HL-60/S4 (cell line): ENCODE data around the gene RIN3.

ENCODE experiments used
- in situ Hi-C: fragments of 300-500 bp; cut with MboI; formaldehyde crosslinking; loops from 2 replicates; pipeline ENCODE4 v1.14.3; 2022; ENCODE audit warnings: low sequenced_read_pairs

Gene RIN3, protein sequence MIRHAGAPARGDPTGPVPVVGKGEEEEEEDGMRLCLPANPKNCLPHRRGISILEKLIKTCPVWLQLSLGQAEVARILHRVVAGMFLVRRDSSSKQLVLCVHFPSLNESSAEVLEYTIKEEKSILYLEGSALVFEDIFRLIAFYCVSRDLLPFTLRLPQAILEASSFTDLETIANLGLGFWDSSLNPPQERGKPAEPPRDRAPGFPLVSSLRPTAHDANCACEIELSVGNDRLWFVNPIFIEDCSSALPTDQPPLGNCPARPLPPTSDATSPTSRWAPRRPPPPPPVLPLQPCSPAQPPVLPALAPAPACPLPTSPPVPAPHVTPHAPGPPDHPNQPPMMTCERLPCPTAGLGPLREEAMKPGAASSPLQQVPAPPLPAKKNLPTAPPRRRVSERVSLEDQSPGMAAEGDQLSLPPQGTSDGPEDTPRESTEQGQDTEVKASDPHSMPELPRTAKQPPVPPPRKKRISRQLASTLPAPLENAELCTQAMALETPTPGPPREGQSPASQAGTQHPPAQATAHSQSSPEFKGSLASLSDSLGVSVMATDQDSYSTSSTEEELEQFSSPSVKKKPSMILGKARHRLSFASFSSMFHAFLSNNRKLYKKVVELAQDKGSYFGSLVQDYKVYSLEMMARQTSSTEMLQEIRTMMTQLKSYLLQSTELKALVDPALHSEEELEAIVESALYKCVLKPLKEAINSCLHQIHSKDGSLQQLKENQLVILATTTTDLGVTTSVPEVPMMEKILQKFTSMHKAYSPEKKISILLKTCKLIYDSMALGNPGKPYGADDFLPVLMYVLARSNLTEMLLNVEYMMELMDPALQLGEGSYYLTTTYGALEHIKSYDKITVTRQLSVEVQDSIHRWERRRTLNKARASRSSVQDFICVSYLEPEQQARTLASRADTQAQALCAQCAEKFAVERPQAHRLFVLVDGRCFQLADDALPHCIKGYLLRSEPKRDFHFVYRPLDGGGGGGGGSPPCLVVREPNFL

DNA sequence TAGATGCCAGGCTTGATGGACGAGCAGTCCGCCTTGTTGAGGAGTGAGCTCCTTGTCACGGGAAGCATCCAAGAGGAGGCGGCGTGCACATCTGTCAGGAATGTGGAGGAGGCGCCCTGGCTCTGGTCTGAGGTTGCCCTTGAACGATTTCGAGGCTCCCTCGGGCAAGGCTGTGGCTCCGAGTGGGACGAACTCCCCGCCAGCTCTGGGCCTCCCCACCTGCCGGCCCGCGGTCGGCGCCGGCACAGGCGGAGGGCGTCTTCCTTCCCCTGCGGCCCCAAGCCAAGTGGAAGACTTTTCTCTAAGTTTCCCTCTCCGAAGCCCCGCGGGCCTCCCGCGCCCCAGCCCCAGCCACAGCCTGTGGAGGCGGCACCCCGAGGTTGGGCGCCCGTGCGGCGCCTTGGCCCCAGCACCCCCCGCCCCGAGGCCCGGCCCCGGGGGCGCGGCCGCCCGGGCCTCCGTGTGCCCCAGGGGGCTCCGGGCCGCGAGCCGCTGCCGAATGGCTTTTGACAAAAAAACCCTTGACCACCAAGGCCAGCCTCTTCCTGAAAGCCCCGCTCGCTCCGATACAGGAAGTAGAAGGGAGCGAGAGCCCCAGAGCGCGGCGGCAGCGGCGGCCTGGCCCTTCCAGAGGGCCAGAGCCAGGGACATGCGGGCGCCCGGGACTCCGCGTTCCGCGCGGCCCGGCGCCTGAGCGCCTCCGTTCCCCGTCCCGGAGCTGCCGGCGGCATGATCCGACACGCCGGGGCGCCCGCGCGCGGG lies at the start of gene RIN3:
Gene RIN3, plus strand, starts transcription at position 578 of the 762 bp plus-strand sequence. Its CDS starts 152 bp downstream, at position 730.
- in situ Hi-C loops, result no loop called here

DNA sequence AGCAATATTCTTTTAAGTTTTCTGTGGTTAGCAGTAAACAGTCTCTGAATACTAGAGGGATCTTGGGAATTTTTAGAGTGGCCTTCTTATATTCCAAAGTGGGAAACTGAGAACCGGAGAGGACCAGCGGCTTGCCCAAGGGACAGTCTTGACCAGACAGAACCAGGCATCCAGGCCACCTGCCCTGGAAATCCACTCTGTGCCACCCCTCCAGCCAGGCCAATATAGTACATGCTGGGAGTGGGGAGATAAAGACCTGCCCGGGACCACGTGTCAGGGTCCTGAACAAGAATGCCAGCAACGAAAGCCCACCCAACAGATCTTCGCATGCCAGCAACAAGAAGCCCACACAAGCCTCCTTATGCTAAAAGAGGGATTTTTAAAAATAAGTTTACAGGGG lies 49.4 kb upstream of the RIN3 start:
- in situ Hi-C loops, result no loop called here

DNA sequence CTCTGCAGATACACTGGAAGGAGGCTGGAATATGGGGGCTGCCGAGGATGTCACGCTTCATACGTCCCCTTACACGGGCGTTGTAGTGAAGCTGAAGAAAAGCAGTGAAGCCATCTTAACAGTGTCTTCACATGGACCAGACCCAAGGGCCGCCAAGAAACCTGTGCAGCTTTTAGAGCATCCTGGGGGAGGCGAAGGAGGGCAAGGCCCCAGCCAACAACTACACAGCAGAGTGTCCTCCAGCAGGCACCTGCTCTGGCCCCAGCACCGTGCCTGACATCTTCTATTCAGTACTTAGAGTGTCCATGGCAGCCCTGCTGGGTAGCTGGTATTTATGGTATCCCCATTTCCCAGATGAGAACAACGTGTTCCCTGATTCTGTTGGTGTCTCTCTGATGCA lies 48.9 kb upstream of the RIN3 start:
- in situ Hi-C loops, result no loop called here

DNA sequence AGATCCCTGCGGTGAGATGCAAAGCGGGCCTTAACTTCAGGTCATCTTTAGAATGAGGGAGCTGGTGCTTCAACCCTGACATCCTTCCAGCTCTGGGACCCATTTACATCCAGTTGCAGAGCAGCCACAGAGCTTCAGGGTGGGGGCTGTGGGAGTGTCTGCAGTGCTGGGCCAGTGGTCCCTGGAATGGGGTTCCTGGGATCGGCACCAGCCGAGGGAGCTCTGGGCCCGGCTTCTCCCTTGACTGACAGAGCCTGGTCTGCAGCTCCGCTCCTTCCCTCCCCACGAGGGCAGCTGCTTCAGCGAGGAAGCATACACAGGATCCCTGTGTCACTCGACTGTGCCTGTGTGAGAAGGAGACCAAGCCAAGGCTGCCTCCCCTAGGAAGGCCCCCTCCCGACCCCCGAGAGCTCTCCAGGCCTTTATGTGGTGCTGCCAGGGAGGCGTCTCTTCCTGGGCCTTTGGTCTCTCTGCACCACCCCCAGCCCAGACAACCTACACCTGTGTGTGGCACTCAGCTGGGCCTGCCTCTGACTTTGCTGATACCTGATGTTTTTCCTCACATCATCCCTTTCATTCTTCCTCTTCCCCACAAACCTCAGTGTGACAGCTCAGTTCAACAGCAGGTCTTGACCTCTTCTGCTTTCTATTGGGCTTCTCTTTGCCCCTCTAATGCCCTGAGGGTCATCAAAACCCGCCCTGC lies 48.1 kb upstream of the RIN3 start:
- in situ Hi-C loops, result no loop called here

DNA sequence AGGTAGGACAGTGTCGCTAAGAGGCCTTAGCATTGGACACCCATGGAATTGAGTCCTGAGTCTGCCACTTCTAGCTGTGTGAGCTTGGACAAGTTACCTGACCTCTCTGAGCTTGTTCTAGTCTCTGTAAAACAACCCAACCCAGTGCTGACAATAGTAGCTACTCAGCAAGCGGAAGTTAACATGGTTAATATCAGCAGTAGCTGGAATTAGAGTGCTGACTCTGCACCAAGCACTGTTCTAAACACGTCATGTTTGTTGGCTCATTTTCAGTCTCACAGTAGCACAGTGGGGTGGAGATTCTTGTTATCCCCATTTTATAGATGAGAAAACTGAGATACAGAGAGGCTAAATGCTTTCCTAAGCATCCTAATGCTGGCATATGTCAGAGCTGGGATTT lies 47.5 kb upstream of the RIN3 start:
- in situ Hi-C loops, result no loop called here

DNA sequence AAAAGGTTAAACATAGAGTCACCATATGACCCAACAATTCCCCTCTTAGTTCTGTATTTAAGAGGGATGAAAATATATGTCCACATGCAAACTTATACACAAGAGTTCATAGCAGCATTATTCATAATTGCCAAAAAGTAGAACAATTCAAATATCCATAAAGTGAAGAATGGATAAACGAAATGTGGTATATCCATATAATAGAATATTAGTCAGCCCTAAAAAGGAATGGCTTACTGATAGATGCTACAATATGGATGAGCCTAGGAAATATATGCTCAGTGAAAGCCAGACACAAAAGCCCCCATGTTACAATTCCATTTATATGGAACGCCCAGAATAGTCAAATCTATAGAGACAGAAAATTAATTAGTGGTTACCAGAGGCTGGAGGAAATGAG lies 44.1 kb upstream of the RIN3 start:
- in situ Hi-C loops, result no loop called here

DNA sequence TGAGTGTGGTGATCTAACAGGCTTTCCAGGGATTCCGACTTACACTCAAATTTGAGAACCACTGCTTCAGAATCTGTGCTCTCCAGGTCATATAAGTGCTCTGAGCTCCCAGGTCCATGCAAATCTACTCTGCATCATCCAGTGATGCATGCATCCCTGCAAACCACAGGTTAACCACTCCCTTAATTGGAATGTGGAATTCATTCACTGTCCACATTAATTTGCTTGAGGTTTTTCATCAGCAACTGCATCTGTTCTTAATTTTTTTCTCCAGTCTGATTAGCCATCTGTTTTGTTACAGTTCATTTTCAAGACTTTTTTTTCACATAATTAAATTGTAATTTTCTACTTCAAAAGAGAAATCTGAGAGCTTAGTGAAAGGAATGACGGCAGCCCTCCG lies 43.4 kb upstream of the RIN3 start:
- in situ Hi-C loops, result no loop called here

DNA sequence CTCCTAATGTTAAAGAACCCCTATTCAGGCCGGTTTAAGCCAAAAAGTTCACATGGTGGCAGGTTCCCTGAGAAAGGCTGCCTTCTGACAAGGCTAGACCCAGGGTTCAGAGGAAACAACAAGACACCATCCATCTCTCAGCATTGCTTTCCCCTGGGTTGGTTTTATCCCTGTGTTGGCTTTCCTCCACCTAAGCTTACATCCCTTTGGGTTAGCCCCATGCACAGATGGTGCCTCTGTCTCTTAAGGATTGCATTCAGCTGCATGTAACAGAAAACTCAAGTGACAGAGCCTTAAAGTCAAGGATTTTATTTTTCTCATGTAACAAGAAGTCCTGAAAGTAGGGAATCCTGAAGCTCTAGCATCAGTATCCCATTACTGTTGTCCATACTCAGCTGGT lies 42.8 kb upstream of the RIN3 start:
- in situ Hi-C loops, result no loop called here

DNA sequence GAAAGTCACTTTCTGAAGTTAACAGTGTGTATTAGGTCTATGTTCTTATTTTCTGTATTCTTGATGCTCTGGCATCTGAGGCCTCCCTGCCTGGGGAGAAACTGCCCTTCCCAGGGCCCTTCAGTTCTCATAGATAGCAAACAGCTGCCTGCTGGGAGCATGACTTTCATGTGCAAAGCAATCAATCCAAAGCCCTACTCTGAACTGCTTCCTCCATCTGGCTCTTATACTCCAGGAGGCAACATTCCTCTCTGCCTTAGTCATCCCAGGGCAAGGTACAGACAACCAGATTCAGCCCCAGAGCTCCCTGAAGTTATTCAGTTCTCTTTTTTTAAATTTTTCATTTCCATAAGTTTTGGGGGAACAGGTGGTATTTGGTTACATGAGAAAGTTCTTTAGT lies 41.7 kb upstream of the RIN3 start:
- in situ Hi-C loops, result no loop called here

DNA sequence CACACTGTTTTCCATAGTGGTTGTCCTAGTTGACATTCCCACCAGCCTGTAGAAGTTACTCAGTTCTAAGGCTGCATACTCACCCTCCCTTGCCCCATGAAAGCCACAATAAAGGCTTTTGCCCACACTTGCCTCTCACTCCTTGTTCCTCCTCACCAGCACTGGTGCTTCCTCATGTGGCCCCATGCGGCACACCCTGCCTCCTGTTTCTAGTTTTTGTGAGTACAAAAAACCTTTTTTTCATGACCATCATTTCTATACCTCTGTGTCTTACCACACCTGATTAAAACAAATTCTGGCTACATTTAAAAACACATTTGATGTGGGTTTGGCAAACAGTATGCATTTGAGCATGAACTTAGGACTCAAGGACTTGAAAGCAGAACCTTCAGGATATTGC lies 40.7 kb upstream of the RIN3 start:
- in situ Hi-C loops, result no loop called here

DNA sequence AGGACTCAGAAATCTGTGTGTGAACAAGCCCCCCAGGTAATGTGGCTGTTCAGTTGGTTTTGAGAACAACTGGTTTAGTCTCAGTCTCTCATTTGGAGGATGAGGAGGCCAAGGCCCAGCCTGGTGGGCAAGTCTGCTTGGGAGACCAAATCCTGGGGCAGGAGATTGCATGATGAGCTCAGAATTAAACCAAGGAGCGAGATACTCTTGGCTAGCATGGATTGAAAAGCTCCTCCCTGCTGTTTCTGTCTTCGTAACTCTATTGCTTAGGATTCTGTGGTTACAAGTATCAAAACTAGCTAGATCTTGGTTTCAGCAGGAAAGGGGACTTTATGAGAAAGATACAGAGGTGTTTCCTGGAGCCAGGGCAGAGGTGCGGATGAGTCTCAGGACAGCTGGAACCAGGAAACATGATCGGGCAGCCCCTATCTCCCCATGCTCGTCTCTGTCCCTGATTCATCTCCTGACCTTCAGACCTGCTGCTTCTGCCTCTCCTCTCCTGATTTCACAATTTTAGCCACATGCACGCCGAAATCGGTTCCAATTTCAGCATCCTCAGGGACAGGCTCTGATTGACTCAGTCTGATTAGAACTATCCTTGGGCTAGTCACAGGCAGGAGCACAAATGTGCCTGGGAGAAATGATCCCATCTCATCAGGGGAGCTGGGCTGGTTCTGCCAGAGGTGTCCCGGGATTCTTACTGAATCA lies 40.2 kb upstream of the RIN3 start:
- in situ Hi-C loops, result no loop called here

DNA sequence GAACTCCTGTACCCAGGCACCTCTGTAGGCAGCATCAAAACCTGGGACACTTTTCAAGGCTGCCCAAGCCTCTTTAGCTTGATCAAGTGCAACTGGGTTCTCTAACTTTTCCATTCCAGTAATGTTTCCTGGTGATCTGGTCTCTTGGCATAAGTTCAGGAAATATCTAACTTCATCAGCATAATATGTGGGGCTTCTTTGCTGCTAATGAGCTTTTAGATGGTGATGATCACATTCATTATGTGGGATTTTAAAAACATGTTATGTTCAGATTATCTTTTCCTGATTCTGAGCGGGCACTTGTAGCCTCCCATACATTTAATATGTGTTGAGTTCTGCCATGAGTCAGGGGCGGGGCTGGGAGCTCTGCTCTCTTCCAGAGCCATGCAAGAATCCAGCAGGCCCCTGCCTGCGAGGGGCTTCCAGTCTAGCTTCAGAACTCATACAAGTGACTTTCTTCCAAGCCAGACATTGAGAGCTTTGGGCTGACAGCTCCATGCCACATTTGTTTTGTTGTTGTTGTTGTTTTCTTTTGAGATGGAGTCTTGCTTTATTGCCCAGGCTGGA lies 39.5 kb upstream of the RIN3 start:
- in situ Hi-C loops, result no loop called here

DNA sequence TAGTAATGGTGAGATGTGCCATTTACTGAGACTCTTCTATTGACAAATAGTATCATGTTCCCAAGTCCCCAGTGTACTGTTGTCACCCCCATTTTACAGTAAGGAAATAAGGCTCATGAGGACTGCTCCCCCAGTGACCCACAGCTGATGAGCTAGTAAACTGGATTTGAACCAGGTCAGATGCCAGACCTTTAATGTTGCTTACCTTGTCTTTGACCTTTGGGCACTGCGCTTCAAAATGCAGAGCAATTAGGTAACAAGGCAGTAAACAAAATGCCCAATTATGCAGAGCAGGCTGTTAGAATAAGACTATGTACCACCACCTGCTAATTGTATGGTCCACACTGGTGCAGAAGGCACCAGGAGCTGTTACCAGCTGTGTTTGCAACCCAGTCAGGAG lies 38.5 kb upstream of the RIN3 start:
- in situ Hi-C loops, result no loop called here

DNA sequence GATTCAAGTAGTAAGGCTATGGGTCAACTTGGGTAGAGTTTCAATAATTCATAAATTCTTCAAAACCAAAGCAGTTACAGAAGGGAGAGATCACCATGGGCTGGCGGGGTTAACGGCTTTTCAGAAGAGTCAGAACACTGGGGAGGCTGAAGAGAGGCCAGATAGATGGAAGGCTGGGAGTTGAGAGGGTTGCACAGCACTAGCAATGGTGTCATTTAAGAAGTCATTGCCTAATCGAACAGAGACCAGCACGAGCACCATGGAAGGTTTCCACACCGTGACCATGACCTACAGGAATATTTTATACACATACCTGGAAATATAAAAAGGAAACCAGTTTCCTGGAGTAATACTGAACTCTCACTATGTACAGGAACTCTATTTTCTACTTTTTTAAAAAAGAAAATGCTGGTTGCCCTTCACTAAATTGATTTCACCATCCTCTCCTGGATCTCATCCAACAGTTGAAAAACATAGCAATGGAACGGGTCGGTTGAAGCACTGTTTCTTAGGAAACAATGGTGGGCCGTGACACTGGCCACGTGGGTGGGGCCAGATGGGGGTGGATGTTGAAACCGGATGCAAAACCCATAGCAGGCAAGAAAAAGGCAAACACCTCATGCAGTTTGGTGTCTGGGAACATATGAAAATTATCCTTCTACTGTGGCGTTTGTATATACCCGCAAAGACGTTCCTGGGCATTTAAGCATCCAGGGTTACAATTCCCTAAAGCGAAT lies 38.0 kb upstream of the RIN3 start:
- in situ Hi-C loops, result no loop called here

DNA sequence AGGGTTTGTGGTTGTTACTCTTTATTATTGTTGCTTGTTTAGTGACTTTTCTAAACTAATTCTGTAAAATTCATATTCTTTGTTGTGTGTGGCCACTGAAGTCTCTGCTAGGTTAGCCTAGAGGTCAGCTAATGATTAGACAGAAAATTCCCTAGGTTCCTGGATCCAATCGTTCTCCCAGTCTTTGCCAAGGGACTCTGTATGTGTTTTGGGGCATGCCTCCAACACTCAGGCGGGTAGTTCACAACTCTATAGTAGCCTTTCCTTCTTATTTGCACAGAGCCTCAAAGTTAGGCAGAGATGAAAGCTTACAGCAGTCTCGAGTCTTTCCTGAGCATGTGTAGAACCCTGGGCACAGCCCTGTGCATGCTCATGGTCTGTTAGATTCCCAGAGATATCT lies 32.7 kb upstream of the RIN3 start:
- in situ Hi-C loops, result no loop called here

DNA sequence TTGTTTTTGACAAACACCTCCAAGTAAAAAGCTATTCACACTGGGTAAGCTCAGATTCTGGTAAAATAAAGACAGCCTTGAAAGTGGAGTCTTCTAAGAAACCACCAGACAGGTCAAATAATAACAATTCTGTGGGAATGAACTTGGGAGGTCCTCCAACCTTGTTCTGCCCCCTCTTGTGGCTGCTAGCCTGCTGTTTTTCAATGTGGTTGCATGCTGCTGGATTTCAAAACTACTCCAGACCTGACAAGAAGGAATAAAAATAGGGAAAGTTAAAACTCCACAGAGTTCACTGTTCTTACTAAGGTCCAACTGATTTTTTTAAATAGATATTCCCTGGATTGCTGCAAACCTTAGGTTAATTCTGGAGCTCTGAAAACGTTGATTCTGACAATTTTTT lies 32.2 kb upstream of the RIN3 start:
- in situ Hi-C loops, result no loop called here

DNA sequence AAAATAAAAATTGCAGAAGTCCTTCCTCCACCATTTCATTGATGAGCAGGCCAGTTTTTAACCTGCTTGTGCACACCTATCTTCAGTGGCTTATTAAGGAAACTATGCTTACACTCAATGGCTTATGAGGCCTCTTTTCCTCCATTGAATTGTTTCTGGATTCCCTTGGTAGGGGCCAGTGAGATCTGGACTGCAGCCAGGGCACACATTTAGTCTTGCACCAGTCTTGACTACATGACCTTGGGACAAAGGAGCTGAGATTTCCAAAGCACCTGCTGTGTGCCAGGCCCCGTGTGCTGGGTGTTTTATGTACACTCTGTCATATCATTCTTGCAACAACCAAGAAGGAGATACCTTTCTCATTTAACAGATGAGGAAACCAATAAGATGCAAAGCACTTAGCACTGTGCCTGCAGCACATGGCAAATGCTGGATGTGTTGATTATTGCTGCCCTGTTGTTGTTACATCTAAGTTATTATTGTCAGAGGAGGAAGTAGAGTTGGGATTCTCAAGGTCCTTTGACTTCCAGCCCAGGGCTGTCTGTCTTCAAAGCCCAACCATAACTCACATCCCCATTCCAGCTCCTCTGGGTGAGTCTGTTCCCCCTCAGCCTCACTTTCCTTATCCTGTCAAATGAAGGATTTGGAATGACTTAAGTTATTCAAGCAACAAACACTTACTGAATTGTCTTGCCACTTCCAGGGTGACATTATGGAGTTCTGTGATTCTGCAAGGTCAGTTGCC lies 31.6 kb upstream of the RIN3 start:
- in situ Hi-C loops, result no loop called here

DNA sequence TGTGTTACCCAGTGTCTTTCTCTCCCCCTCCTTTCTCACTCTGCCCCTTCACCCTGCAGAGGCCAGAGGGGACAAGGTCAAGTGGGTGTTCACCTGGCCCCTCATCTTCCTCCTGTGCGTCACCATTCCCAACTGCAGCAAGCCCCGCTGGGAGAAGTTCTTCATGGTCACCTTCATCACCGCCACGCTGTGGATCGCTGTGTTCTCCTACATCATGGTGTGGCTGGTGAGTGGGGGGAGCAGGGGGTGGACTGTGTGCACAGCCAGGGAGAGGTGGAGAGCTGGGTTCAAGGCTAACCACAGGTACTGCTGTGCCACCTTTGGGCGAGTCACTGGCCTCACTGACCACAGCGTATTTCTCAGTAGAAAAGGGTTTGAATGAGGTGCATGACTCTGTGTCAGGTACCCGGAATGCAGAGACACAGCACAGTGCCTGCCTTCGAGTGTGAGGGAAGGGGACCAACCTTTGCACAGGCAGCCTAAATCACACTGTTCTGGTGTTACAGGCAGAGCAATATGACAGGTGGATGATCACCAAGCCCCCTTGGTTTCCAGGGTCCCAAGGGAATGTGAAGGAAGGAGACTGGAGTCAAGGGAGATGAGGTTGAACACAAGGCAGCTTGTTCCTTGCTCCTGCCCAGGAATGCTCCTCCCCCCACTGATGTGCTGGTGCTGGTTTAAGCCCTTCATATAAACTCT lies 30.8 kb upstream of the RIN3 start:
- in situ Hi-C loops, result no loop called here
